Panc1 (cell line): Measurements from ENCODE around the gene RAB33A. TPM values are rescaled to one million over a fixed set of nuclear protein-coding genes. Genes with fewer than 3 reads are reported as not detected.

Experiments
- ATAC-seq: fragments of 200-7000 bp; cut with Tn5 transposase; 2 replicates; pipeline ENCODE4 v1.9.1; 2020; ENCODE audit warnings: mild to moderate bottlenecking, moderate library complexity
- BruUV-seq: library from RNA; stranded (reverse); fragments of 400-500 nt; replicated peaks from 2 replicates; lab custom pipeline; 2021; lab: Mats Ljungman, UMichigan
- CTCF ChIA-PET: fragments of 300-600 bp; sonication (Branson Sonifier 250); formaldehyde crosslinking; loops from one replicate; lab custom pipeline; 2022; ENCODE audit warnings: antibody characterized with exemption; lab: Charles Lee
- POLR2A ChIA-PET: fragments of 300-600 bp; sonication (Branson Sonifier 250); formaldehyde crosslinking; loops from one replicate; lab custom pipeline; 2022; ENCODE audit warnings: antibody characterized with exemption; lab: Charles Lee
- DNase-seq: peaks from one replicate; pipeline ENCODE4 v3.0.0-alpha.2; 2010; ENCODE audit warnings: low read depth, low spot score
- H3K27ac ChIP-seq: 2 replicates; pipeline ENCODE4 v1.5.1; 2011; ENCODE audit warnings: mild to moderate bottlenecking, low read length, inconsistent platforms
- H3K27me3 ChIP-seq: fragments of 200-500 bp; sonication (Bioruptor generic); 2 replicates; pipeline ENCODE4 v1.6.0; 2014; ENCODE audit warnings: low read length, inconsistent platforms; ENCODE audit not compliant: control insufficient read depth, insufficient read depth
- H3K36me3 ChIP-seq: fragments of 200-500 bp; sonication (Bioruptor generic); 2 replicates; pipeline ENCODE4 v1.5.1; 2014; ENCODE audit warnings: inconsistent platforms, mild to moderate bottlenecking, low read length, moderate library complexity; ENCODE audit not compliant: control insufficient read depth, insufficient read depth
- H3K4me1 ChIP-seq: 2 replicates; pipeline ENCODE4 v1.5.1; 2011; ENCODE audit warnings: inconsistent platforms, mild to moderate bottlenecking, low read length, moderate library complexity; ENCODE audit not compliant: control insufficient read depth, insufficient read depth
- H3K4me3 ChIP-seq, 2 experiments: 2 replicates each; pipeline ENCODE4 v1.5.1; 2011 to 2012; ENCODE audit warnings: low read depth in 2 of 2, low read length in 2 of 2, mild to moderate bottlenecking in 2 of 2, inconsistent platforms in 1 of 2, moderate library complexity in 1 of 2
- H3K9me3 ChIP-seq: fragments of 200-500 bp; sonication (Bioruptor generic); 2 replicates; pipeline ENCODE4 v1.5.1; 2014; ENCODE audit warnings: low read depth, mild to moderate bottlenecking, inconsistent platforms, low read length, moderate library complexity; ENCODE audit not compliant: control insufficient read depth, insufficient read depth
- CTCF ChIP-seq: fragments of 450-650 bp; IDR thresholded peaks from 2 replicates; pipeline ENCODE4 v1.5.1; 2017; ENCODE audit warnings: mild to moderate bottlenecking
- POLR2AphosphoS5 ChIP-seq: IDR thresholded peaks from 2 replicates; pipeline ENCODE4 v1.6.1; 2012; ENCODE audit warnings: mild to moderate bottlenecking, low read depth, low read length, moderate library complexity
- REST ChIP-seq, 2 experiments: IDR thresholded peaks; 2 replicates each; pipeline ENCODE4 v1.6.1; 2011 to 2012; ENCODE audit warnings: low read depth in 2 of 2, control low read depth in 1 of 2, low read length in 1 of 2, mild to moderate bottlenecking in 1 of 2, moderate library complexity in 1 of 2; ENCODE audit not compliant: insufficient read depth in 1 of 2
- SIN3A ChIP-seq: IDR thresholded peaks from 2 replicates; pipeline ENCODE4 v1.6.1; 2012; ENCODE audit warnings: low read depth, mild to moderate bottlenecking, low read length, moderate library complexity, borderline replicate concordance; ENCODE audit not compliant: insufficient read depth
- TCF7L2 ChIP-seq: IDR thresholded peaks from 2 replicates; pipeline ENCODE4 v1.6.1; 2011; ENCODE audit warnings: mild to moderate bottlenecking, low read depth, low read length, inconsistent platforms
- in situ Hi-C: cut with HindIII; loops from 2 replicates; pipeline ENCODE4 v1.10.0; 2016; ENCODE audit warnings: low sequenced_read_pairs, low pct_unique_long_range_greater_than_20kb
- intact Hi-C: fragments of 100-400 bp; cut with micrococcal nuclease; formaldehyde crosslinking; loops from one replicate; pipeline ENCODE4 v1.10.0; 2022; ENCODE audit not compliant: unreplicated experiment
- total RNA-seq: library from RNA; stranded (reverse); gene quantifications from one replicate; pipeline ENCODE4 v1.2.1, GENCODE V29; 2021; ENCODE audit not compliant: unreplicated experiment

RAB33A gene
- total RNA-seq, 1 experiment from 2014 or later, result 2.2 TPM

DNA sequence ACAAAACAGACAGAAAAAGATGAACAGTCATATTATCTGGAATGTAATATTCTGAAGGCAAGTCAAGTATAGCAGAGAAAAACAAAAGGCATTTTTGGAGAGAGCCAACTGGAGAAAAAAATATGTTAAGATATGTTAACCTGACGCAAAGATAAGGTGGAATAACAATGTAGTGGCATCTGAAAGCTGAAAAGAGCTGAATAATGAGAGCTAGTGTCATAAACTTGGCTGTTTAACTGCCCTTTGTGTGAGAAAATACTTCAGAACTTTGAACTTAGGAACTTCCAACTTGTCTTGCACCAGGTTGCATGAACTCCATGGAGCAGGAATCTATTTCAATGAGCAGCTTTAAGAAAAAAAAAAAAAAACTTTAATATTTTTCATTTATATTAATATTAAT is 32.9 kb downstream of the RAB33A start:
- ATAC-seq (no peak), DNase-seq (no peak)
- intact Hi-C loops (no loop called here), in situ Hi-C loops (no loop called here)
- ChIA-PET POLR2A (no interaction called here), CTCF (no interaction called here)
- Histone ChIP-seq H3K9me3 (no peaks in the 10 kb centered on the region), H3K36me3 (peaks cover 14% of the 10 kb centered on the region), H3K4me1 (no peaks in the 10 kb centered on the region), H3K27ac (no peak overlapping the region), H3K4me3 (no peak overlapping the region), H3K27me3 (no peaks in the 10 kb centered on the region)
- TF ChIP-seq POLR2AphosphoS5 (no peak), TCF7L2 (no peak), SIN3A (no peak), REST (IDR thresholded peaks at IDR 0.05; ENCODE audit: insufficient read depth in 1 of 2, low read depth in 2 of 2, low read length in 1 of 2) (no peak)
- BruUV-seq, result no TSS peak

DNA sequence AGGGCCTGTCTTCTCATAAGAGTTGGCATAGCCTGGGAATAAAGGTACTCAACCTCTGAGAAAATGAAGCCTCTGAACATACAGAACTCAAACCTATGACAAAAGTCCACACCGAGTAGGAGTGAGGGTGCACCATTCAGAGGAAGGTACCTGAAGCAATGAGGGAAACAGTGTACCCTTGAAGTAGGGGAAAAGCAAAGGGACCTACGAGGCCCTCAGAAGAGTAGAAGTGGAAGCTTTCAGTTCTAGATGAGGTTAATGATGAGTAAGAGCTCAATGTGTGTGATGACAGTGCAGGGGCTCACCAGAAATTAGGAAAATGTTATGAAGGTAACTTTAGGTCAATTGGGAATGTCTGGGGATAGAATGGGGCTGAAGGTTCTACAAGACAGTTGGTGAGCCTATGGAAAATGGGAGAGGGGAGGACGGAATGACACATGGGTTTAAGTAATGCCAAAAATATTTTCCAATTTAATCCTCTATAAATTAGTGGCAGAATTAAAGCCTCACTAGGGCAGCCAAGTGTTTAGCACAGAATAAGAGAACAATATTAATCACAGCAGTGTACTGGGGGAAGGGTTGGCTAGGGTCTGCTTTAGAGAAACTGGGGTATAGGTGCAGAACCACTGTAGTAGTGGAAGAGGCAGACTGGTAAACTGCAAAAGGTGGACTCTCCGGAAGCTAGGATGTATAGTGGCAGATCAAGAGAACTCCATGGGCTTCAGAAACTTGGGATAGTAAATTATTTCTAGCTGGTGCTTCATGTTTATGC is 39.8 kb downstream of the RAB33A start:
- ChIA-PET POLR2A (no interaction called here), CTCF (no interaction called here)
- DNase-seq (no peak), ATAC-seq (no peak)
- Histone ChIP-seq H3K27ac (no peak overlapping the region), H3K4me1 (no peaks in the 10 kb centered on the region), H3K4me3 (no peak overlapping the region), H3K27me3 (no peaks in the 10 kb centered on the region), H3K36me3 (peaks cover 21% of the 10 kb centered on the region), H3K9me3 (no peaks in the 10 kb centered on the region)
- in situ Hi-C loops, result no loop called here
- BruUV-seq, result no TSS peak
- intact Hi-C loops, result no loop called here
- no peak for TF ChIP-seq SIN3A
- no peak for TF ChIP-seq CTCF
- TF ChIP-seq REST (IDR thresholded peaks at IDR 0.05; ENCODE audit: insufficient read depth in 1 of 2, low read depth in 2 of 2, low read length in 1 of 2), result no peak
- TF ChIP-seq POLR2AphosphoS5, result no peak
- no peak for TF ChIP-seq TCF7L2
